ENCODE measurements around the gene GCLM. TPM values are rescaled to one million over a fixed set of nuclear protein-coding genes. Genes with fewer than 3 reads are reported as not detected.

The GCLM gene
- total and polyA plus RNA-seq, 9 of the 15 experiments (the other 6 are each of a cell fraction or from before 2014, with no cell fraction given) = 9.3 to 71.6 (median 24.5) TPM

DNA sequence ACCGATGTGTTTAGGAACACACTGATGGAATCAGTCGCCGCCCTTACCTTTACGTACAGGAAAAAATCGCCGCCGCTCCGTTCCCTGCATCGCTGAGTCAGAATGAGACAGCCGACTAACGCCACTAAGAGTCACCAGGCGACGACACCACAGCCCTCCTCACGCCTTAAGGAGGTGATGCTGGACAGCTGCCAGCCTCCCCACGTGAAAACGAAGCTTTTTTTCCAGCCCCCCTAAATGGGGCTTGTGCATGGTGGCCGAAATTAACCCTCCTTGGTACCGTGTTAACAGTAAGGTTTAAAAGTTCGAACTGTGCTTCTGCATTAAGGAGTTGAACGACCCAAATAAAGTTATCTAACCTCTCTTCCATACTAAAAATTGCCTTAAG, 30.7 kb downstream of the GCLM start (continued):
- peak; percentile 86 for TF ChIP-seq REST (IDR thresholded peaks at IDR 0.05; ENCODE audit: borderline replicate concordance)
- 0 out of 2 replicates have a peak, but pooled peaks have one; percentile 53 for TF ChIP-seq REST (CRISPR knock-in tag; IDR thresholded peaks at IDR 0.05; ENCODE audit: low read depth)
- TF ChIP-seq MAFK (IDR thresholded peaks at IDR 0.05; ENCODE audit: low read length) = peak; percentile 74
- no peak for TF ChIP-seq USF1 (CRISPR knock-in tag; IDR thresholded peaks at IDR 0.05)
- TF ChIP-seq TCF3 (CRISPR knock-in tag; IDR thresholded peaks at IDR 0.05) = 0 out of 2 replicates have a peak, but pooled peaks have one; percentile 8
- peak; percentile 61 for TF ChIP-seq BHLHE40 (IDR thresholded peaks at IDR 0.05; ENCODE audit: low read length)
- TF ChIP-seq ZNF280A (IDR thresholded peaks at IDR 0.05; ENCODE audit: low read depth, partially characterized antibody) = no peak
- peak; percentile 76 for TF ChIP-seq CREM (IDR thresholded peaks at IDR 0.05; ENCODE audit: low read depth)
- TF ChIP-seq SP1 (CRISPR knock-in tag; IDR thresholded peaks at IDR 0.05) = no peak
- TF ChIP-seq ATF1 (CRISPR knock-in tag; IDR thresholded peaks at IDR 0.05) = no peak
- no peak for TF ChIP-seq ATF1 (tag; IDR thresholded peaks at IDR 0.05)
- 0 out of 4 replicates have a peak, but pooled peaks of 1 of the 2 experiments have one; percentile 1 for TF ChIP-seq MAZ (CRISPR knock-in tag; conservative IDR thresholded peaks at IDR 0.05 in 1 of 2, IDR thresholded peaks at IDR 0.05 in 1 of 2)
- TF ChIP-seq AFF1 (IDR thresholded peaks at IDR 0.05; ENCODE audit: low read depth in 1 of 2, partially characterized antibody in 2 of 2) = peak in 1 of 2 experiments; percentile 9
- TF ChIP-seq PTBP1 (IDR thresholded peaks at IDR 0.05; ENCODE audit: low read depth, low read length) = no peak
- TF ChIP-seq NFE2 (IDR thresholded peaks at IDR 0.05; ENCODE audit: low read depth) = peak; percentile 88

All from K562 (cell line).